GM19025 (cell line): Measurements from ENCODE around the gene IL12RB1.
"Not testable (repeated sequence)": the region's sequence is repeated elsewhere in the genome, so short reads cannot be mapped to it uniquely, and the experiment has no call there.

Experiments
- ATAC-seq: cut with Tn5 transposase; IDR thresholded peaks from one replicate; pipeline ENCODE4 v1.9.1; 2021; ENCODE audit warnings: mild to moderate bottlenecking, low read depth, moderate library complexity; ENCODE audit not compliant: unreplicated experiment

The IL12RB1 gene

DNA sequence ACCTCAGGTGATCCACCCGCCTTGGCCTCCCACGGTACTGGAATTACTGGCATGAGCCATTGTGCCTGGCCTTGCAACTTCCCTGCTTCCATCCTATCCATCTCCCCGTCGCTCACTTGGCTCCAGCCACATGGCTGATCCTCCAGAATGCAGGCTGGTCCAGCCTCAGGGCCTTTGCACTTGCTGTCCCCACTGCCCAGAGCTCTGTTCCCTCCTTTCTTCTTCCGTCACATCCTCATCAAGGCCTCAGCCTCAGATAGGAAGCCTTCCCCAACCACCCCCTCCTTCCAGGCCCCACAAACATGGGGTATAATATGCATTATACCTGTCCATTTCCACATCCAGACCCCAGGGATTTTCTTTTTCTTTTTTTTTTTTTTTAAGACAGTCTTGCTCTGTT lies 27.1 kb upstream of the IL12RB1 start:
- no peak for ATAC-seq

- no peak for ATAC-seq
Measured at GRCh38 chr19:18112989-18113478, 26.3 kb upstream of the IL12RB1 start.

DNA sequence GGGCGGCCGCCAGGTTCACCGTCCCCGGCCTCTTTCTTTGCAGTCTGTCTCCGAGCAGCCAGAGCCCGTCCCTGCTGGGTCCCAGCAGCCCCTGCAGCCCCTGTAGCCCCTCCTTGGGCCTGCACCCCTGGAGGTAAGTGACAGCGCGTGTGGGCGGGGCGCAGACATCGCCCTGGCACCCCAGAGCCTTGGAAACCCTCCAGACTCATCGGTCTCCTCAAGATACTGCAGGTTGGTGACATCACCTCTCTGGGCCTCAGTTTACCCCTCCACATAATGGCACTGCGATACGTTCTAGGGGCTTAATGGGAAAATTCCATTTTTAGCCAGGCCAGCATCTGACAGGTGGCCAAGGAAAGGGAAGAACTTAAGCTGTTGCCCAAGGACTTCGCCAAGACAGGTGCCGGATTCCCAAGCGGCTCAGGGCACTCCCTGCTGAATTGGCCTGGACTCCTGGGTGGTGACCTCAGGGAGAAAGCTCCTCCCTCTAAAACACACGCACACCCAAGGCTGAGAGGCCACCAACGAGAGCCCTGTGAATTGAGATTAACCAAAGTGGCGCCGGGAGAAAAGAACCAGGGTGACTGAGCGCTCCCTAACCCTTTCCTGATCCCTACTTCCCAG lies 24.0 kb upstream of the IL12RB1 start:
- no peak for ATAC-seq

DNA sequence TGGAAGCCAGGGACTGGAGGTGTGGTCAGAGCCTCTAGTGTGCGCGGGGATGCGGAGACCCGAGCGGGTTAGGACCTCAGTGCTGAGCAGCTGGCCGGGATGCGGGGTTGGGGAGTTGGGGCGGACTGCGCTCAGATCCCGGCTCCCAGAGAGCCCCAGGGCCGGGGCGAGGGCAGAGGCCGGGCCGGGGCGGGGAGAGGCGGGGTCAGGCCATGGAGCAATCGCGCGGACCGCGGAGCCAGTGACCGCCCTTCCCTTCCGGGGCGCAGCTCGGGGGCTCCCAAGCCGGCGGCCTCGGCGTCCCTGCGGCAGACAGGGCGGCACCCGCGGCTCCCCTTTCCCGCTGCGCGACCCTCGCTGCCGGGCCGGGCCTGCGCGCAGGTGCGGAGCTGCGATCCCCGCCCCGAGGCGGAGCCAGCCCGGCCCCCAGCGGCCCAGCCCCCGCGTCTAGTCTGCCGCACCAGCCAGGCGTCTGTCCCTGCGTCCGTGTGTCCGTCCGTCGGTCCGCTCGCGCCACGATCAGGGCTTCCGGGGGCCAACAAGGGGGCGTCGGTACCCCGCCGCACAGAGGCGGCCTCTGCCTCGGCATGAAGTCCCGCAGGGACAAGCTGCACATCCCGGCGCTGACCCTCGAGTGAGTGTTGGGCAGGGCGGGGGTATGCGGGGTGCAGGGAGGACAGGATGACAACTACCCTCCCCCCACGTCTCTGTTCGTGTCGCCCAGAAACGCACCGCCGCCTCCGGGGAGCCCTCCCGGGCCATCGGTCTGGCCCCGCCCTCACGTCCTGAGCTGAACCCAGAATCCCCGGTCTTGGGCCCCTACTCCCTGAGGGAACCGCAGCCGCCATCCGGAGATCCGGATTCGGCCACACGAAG lies 23.2 kb upstream of the IL12RB1 start:
- ATAC-seq = no peak

GRCh38 chr19:18109341-18109732 lies 22.6 kb upstream of the IL12RB1 start:
- no peak for ATAC-seq

- ATAC-seq = no peak
Measured at GRCh38 chr19:18108897-18109296, 22.2 kb upstream of the IL12RB1 start.

DNA sequence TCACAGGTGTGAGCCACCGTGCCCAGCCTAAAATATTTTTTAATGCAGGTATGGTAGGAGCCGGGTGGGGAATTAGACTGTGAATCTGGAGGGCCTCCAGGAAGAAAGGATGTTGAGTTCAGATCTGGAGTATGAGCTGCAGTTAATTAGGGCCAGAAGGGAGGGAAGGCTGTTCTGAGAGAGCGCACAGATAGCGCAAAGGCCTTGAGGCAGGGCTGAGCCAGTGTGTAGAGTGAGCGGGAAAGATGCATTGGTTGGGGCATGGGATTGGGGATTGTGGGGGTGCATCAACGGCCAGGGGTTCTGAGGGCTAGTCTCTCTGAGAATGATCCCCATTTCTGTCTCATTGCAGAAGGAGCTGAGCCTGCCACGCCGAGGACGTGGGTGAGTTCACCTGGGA lies 20.5 kb upstream of the IL12RB1 start:
- no peak for ATAC-seq

DNA sequence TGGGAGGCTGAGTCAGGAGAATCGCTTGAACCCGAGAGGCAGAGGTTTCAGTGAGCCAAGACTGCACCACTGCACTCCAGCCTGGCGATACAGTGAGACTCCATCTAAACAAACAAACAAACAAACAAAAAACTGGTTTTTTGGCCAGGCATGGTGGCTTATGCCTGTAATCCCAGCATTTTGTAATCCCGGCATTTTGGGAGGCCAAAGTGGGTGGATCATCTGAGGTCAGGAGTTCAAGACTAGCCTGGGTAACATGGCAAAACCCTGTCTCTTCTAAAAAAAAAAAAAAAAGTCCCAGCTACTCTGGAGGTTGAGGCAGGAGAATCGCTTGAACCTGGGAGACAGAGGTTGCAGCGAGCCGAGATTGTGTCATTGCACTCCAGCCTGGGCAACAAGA lies 18.5 kb upstream of the IL12RB1 start:
- not testable (repeated sequence) for ATAC-seq

- no peak for ATAC-seq
Measured at GRCh38 chr19:18104793-18105131, 18.0 kb upstream of the IL12RB1 start.

GRCh38 chr19:18102916-18103542 lies 16.3 kb upstream of the IL12RB1 start:
- no peak for ATAC-seq

- ATAC-seq = no peak
Measured at GRCh38 chr19:18101268-18101667, 14.5 kb upstream of the IL12RB1 start.

GRCh38 chr19:18100710-18101109 lies 14.0 kb upstream of the IL12RB1 start:
- no peak for ATAC-seq

DNA sequence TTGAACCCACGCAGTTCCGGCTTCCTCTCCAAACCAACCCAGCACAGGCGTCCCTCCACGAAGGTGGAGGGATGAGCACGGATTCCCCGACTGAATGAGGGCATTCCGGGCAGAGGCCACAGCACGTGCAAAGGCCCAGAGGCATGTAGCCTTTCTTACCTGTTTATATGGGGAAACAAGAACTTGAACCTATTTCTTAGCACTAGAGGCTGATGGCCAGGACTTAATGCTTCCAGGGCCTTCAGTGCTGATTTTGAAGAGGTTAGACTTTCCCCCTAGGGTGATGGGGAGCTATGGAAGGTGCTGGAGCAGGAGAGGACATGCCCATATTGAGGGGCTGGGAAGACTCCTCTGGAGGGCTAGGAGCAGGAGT lies 12.9 kb upstream of the IL12RB1 start:
- ATAC-seq = no peak

GRCh38 chr19:18098891-18099622 lies 12.3 kb upstream of the IL12RB1 start:
- ATAC-seq = no peak

GRCh38 chr19:18097993-18098890 lies 11.5 kb upstream of the IL12RB1 start:
- ATAC-seq = no peak

DNA sequence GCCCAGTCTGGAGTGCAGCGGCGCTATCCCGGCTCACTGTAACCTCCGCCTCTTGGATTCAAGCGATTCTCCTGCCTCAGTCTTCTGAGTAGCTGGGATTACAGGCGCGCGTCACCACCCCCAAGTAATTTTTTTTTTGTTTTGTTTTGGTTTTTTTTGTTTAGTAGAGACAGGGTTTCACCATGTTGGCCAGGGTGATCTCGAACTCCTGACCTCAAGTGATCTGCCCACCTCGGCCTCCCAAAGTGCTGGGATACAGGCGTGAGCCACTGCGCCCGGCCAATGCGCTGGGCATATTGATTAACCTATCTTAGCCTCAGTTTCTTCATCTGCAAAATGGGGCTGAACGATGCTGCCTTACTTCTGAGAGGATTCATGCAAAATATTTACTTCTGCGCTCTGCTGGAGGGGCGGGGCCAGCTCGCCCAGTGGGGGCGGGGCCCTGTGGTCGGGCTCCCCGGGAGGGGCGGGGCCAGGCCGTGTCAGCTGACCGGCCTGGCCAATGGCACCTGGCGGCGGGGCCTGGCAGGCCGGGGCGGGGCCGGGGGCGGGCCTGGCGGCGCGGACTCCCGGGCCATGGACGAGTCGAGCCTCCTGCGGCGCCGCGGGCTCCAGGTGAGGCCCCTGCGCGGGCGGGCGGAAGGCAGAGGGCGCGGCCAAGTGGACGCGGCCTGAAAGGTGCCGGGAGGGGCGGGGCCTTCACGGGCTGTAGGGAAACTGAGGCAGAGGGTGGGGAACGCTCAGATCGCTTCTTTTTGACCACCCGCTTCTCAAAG lies 10.7 kb upstream of the IL12RB1 start, which contains the start of gene MAST3:
Gene MAST3, plus strand, starts transcription at position 562 of the 776 bp plus-strand sequence. Its CDS starts 15 bp downstream, at position 577.
- ATAC-seq = peak; percentile 77

GRCh38 chr19:18096258-18096657 lies 9.5 kb upstream of the IL12RB1 start:
- ATAC-seq = no peak

DNA sequence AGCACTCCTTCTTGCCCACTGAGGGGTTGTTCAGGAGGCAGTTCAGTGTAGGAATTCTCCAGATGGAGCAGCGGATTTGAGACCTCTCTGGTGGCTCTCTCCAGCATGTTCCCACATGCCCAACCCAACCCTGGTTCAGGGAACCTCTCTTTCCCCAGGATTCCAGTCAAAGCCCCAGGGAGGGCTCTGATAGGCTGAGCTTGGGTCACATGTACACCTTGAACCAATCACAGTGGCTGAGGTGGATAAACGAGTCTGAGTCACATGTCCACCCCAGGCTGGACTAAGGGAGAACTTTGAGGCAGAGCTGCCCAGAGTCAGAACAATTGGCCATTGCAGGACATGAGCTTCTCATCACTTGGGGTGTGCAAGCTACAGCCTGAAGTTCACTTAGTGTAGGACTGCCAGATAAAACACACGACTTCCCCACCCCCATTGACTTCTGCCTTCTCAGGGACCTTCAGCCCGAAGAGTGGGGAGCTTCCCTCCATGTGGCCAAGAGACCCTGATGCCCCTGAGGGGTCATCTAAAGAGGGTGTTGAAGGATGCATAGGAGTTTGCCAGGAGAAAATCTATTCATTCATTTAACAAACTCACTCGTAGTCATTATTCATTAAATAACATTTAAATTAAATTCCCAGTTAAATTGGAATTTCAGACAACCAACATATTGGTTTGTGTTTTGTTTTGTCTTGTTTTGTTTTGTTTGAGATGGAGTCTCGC lies 6.9 kb upstream of the IL12RB1 start:
- ATAC-seq = no peak
